CD4-positive, alpha-beta T cell treated with Interleukin-6 for 4 hours (primary cell): ENCODE measurements around the gene CPN2.

Source experiments
- DNase-seq: peaks from one replicate; pipeline ENCODE4 v3.0.0-alpha.2; 2020; ENCODE audit warnings: mixed read lengths

The CPN2 gene

DNA sequence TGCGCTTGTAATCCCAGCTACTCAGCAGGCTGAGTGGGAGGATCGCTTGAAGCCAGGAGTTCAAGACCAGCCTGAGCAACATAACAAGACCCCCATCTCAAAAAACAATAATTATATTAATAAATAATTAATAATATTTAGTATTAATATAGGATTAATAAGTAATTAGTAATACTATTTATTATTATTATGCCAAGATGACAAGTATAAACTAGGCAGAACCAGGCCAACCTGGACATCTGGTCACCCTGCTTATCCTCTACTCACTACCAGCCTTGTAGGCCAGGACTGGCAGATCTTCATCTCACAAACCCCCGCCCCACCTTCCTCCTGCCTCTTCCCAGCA lies 429 bp downstream of the CPN2 start:
- no peak for DNase-seq

DNA sequence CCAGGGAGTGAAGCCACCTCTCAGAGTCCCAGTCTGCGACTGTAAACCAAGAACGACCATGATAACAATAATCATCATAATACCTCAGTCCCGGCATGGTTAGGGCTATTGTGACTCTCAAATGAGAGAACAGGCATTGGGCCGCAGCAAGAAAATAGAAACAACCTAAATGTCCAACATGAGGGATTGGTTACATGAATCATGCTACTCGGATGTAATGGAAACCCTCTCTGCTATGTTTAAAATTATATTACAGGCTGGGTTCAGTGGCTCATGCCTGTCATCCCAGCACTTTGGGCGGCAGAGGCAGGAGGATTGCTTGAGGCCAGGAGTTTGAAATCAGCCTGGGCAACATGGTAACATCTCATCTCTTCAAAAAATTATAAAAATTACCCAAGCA lies 2.8 kb downstream of the CPN2 start:
- no peak for DNase-seq

DNA sequence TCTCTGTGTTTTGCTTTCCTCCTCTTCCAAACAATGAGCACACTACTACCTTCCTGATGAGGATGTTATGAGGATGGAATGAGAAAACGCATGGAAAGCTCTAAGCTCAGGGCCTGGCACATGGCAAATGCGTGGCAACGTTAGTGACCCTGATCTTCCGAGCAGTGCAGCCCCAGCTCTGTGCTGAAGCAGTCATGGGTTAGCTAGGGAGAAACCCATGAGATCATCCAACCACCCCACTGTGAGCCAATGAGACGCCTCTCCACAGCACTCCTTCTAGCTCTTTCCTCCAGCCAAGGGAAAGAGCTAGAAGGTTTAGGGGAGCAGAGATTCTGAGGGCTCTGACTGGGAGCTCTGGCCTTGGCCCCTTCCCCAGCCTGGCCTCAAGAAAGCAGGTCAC lies 4.5 kb downstream of the CPN2 start:
- DNase-seq, result no peak

DNA sequence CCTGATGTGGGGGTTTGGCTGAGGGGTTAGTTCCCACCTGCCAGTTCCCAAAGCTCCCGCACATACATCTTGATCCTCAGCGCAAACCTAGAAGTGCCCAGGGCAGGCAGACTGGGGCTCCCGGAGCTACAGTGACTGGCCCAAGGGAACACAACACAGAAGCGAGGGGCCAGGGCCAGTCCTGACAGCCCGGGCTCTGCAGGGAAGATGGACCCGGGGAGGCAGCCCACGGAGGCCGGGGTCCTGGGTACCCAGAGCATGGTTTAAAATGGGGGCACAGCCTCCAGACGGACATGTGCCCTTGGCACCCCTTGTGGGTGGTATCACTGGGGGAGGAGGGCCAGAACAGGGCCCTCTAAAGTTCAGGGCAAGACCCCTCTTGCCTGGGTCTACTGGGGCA lies 5.1 kb downstream of the CPN2 start:
- no peak for DNase-seq

DNA sequence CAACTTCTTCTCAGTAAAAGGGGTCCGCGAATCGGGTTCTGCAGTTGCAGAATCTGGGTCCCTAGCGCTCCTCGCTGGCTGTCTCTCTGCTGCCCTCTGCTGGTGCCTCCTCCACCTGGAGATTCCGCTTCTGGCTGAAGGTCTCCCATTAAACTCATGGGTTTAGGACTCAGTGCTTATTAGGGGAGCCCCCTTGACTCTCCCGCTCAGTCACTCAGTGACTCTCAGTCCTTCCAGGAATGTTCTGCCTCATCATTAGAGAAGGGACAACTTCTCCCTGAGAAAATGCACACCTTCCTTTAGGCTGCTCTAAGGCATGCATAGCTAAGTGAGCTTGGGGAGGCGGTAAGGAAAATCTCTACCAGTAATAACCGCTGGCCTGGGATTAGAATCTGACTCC lies 7.1 kb downstream of the CPN2 start:
- DNase-seq, result peak; percentile 81

DNA sequence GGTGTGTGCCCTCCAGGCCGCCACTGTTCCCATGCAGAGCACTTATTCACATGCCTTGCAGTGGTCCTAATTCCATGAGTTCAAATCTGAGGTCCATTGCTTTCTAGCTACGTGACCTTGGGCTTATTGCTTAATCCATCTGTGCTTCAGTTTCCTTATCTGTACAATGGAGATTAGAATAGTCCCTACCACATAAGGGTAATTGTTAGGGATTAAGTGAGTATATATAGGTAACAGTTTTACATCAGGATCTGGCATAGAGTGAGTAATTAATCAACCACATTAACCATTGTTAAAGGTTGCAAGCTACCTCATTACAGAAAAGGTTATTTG lies 7.6 kb downstream of the CPN2 start:
- DNase-seq, result no peak

DNA sequence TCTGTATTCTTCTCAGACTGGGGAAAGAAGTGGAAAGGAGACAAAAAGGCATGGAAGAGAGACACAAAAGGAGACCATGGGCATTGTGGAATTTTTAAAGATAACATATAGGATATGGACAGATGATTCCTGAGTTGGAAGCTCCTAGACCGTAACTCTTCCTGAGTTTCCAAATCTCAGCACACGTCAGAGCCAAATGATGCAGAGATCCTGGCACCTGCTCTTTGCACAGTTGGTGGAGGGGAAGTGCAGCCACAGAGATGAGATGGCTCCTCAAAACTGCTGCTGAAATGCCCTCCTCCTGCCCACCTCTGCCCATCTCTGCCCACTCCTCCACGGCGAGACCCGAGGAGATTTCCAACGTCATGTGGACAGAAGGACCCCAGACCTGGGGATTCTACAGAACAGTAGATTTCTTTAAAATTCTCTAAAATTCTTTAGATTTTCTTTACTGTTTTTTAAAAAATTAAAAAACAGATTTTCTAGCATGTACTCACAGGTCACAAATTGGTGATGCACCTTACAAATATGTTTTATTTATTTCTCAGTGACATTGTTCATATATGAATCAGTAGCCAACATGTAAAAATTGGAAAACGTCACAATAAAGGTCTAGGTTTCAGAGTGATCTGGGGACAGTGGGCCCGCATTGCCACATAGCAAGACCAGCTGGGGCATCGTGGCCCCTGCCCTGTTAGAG lies 8.1 kb downstream of the CPN2 start:
- DNase-seq, result no peak

DNA sequence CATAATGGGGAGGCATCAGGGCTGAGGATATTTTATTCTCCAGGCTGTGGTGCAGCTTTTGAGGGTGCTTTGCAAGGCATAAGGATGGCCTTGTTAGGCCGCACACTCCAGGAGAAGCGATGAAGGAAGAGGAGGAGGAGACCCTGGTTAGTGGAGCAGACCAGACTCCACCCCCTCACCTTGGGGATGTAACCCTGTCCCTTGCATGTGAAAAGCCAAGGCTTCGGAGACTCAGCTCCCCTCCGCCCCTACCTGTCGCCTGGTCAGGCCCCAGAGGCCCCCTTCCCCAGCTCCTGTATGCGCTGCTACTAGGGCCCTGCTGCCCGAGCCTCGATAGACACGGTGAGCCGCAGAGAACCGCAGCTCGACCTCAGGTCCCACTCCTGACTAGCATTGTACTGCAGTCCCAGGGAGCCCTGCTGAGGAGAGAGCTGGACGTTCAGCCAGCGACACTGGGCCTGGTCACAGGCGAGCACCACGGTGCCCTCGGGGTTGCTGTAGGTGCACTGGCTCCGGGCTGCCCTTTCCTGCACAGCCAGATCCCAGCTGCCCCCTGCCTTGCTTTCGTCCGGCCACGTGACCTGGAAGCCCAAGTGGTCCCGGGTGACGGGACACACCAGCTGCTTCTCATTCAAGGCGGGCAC lies 10.2 kb downstream of the CPN2 start:
- no peak for DNase-seq

DNA sequence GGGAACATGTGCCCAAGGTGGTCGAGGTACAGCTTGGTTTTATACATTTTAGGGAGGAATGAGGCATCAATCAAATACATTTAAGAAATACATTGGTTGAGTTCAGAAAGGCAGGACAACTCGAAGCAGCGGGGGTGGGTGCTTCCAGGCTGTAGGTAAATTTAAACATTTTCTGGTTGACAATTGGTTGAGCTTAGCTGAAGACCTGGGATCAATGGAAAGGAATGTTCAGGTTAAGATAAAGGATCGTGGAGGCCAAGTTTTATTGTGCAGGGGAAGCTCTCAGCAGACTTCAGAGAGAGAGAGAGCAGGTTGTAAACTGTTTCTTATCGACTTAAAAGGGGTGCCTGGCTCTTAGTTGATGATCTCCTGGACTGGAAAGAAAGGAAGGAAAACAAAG lies 11.3 kb downstream of the CPN2 start:
- no peak for DNase-seq

DNA sequence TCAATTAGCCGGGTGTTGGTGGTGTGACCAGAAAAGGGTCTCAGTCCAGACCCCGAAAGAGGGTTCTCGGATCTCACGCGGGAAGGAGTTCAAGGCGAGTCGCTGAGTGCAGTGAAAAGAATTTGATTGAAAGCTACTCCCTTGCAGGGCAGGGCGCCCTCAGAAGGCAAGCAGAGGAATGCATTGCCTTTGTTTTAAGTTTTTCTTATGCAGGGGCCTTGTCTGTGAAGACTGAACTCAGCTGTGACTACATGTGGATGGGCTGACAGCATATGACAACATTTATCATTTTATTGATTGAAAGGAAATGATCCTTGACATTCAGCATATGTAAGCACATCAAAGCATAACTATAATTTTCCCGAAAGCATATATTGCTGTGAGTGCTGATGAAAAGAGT lies 11.8 kb downstream of the CPN2 start:
- no peak for DNase-seq

DNA sequence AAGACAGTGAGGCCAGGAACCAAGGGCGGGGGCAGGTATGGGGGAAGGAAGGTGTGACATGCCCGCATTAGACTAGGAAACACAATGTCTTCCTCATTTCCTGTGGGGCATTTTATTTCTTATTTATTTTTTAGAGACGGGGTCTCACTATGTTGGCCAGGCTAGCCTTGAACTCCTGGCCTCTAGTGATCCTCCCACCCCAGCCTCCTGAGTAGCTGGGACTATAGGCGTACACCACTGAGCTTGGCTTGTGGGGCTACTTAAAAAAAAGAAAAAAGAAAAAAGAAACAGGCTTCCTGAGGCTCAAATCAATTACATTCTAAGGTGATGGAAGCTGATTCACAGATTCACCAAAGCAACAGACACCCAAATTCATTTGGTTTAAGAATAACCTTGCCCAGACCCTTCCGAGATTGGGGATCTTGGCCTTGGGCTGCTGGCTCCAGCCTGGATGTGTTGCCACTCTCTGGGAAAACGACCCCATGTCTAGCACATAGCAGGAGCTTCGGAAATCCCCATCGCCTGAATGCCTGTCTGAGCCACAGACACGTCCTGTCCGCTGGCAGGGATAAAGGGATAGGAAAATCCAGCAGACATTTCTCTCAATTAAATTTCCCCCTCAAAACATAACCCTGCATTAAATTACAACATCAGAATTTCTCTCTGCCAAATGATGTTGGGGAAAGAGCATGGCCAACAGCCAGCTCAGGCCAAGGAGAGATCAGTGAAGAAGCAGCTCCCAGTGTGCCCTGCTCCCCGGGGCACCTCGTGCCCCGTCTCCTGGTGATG lies 13.0 kb downstream of the CPN2 start:
- no peak for DNase-seq

DNA sequence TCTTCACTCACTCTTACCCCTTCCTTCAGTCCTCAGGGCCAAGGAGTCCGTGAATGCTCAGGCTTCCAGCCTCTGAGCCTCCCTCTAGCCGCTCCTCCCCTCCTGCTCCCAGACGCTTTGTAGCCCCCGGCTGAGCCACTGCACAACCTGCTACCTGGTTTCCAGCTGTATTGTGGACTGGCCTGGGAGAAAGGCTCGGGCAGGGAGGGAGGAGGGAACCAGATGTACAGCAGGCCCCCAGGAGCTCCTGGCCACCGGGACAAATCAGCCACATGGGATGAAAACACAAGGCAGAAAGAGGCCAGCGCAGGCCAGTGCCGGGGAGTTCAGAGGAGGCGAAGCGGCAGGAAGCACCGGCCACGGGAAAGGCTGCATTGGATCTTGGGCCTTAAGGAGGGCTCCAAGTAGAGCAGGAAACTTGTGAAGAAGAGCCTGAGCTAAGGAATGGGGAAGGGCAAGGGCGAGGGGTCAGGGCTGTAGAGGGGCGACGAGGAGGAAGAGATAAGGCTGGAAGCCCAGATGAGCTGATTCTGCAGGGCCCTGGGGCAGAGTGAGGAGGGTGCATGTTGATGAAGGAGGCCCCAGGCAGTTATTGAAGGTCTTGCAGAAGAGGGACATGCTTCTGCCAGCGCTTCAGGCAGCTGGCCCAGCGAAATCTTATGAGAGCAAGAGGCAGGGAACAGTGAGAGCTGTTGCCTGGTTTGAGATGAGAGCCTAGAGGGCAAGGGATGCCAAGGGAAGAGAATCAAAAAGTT lies 14.3 kb downstream of the CPN2 start:
- no peak for DNase-seq

DNA sequence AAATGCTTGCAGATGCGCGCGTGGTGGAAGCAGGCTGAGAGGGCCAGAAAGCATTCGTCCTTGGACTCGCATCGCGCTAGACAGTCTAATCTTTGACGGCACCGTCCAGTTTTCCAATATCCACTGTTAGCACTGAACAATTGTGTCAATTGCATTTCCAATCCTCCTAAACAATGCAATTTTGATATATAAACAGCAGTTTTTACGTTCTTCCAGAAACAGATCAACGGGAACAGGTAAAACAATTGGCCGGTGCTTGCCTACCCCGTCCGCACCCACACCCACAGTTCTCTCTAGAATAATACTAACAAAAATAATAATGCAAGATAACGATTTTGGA lies 17.2 kb downstream of the CPN2 start:
- DNase-seq, result no peak

DNA sequence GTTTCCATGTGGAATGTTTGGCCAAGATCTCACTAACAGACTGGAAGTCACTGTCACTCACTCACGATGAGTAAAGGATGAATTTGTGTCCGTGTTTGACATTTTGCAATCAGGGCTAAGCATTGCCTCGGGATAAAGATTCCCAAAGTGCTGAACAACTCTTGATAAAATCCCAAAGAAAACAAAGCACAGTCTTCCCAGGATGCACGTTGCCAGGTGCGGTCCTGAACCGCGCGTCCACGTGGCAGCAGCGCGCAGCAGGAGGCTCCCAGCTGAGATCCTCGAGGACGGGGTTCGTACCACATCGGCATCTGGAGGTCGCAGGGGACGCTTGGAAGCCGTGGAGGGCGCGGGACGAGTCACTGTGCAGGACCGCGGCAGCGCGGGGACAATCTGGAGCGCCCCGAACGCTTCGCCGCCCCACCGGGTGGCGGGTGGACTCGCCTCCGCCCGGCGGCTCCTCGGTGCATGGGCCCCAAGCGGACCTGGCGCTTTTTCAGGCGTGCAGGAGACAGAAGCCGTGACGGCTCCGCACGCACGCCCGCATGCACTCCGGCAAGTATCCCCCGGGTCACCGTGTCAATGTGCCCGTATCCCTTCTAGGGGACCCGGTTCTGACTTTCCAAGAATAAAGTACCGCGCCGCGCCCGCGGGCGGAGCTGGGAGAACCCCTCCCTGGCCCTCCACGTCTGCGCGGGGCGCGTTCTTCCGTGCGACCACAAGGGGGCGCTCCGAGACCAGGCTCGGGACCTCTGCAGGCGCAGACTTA lies 17.7 kb downstream of the CPN2 start:
- peak; percentile 89 for DNase-seq

DNA sequence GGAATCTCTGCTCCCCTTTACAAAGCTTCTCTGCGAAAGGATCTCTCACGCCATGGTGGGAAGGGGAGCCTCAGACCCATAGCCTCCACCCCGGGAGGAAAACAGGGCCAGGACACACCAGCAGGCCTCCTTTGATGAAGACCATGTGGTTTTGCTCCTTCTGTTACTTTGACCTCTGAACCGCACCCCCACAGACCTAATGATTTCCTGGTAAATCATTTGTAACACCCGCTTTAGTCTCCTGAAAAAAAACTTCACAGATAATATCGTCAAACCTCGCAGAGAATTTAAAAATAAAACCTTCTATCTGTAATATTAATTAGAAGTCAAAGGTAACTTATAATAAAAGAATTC lies 18.3 kb downstream of the CPN2 start:
- no peak for DNase-seq

DNA sequence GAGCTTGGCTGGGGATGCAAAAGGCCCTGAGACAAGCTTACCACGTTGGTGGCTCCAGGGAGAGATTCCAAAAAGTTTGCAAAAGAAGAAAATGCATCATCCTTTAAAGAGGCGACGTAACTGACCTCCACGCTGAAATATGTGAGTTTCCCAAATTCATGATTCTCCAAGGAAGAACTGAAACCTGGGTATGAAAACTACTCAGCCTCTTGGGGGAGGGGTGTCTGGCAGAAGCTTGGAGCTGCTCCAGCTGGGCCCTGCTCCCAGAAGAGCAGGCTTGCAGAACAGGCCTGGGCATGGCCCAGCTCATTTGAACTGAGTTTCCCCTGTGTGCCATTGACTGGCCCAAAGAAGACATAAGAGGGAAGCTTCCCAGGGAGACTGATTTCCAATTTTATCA lies 20.5 kb downstream of the CPN2 start:
- DNase-seq, result no peak

DNA sequence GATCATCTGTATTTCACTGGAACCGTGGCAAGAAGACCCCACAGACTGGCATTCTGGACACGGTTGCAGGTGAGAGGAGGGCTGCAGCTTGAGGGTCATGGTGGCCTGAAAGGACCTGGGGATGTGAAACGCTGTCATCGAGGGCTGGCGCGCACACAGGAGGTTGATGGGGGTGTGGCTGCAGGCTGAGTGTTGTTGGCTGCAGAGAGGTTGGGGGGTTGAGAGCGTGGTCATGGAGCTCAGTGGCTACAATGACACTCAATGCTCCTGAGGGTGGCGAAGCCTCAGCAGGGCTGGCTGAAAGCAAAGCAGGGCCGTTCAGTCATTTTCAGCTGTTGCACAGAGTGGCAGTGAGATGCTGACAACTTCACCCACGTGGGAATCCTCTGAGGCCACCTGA lies 21.0 kb downstream of the CPN2 start:
- DNase-seq, result no peak

DNA sequence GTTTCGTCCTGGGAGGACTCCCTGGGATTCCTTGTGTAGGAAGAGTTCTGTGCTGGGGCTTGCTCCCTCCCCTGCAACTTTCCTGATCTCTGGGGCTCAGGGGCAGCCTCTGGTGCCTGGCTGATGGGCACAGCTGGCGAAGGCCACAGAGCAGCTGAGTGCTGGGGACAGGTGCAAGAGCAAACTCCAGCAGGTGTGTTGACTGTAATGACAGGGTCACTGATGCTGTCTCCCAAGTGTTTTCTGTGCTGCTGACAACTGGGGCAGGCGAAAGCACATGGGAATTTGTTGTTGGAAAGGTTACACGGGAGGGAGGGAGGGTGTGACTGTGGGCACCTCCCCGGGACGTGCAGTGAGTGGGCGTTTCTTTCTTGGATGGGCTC lies 21.6 kb downstream of the CPN2 start:
- DNase-seq, result no peak

DNA sequence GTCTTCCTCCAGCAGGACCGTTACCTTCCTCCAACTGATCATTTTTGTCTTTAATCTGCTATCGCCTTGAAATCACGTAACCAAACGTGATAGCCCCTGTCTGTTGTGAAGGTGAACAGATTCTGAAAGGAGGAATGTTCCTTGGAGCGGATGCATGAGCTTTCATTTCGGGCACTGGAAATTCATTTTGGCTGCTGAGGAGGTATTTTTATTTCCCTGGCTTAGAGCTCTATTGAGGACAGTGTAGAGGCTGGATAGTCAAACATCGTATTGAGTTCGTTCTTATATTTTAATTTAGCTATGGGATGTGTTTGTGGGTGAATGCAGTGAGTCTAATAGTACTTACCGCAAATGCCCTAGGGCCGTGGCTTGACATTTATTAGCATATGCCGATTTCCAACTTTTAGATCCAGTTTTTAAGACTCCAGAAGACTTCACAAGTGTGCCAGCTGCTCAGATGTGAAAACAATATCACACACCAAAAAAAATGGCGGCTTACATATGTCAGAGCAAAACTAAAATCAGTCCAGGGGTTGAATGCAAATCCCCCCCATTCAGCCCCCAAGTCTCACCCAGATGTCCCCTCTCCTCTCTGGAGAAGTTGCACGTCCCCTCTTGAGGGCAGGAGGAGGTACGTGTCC lies 22.1 kb downstream of the CPN2 start:
- DNase-seq, result no peak

DNA sequence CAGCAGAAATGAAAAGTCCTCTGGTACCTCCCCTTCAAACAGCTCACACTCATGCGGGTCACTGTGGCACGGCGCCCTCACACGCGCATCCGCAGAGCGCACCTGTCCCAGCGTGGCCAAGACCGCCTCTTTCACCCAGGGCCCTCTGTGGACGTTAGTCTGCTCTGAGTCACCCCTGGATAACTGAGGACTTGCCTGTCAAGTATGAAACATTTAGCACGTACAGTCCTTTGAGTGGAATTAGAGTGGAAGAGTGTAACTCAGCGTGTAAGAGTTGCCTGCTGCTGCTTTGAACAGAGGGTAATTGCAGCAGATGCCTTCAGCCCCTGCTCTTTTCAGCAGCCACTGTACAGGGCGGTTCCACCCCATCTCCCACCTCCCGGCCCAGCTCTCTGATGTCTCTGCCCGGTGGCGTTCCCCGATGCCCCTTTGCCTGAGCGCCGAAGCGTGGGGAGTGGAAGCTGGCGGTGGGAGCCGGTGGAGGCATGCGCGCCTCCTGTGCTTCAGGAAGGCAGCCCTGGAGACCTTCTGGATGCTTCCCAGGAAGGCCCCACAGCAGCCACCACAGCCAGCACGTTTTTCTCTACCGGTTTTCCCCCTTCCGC lies 23.0 kb downstream of the CPN2 start:
- no peak for DNase-seq

DNA sequence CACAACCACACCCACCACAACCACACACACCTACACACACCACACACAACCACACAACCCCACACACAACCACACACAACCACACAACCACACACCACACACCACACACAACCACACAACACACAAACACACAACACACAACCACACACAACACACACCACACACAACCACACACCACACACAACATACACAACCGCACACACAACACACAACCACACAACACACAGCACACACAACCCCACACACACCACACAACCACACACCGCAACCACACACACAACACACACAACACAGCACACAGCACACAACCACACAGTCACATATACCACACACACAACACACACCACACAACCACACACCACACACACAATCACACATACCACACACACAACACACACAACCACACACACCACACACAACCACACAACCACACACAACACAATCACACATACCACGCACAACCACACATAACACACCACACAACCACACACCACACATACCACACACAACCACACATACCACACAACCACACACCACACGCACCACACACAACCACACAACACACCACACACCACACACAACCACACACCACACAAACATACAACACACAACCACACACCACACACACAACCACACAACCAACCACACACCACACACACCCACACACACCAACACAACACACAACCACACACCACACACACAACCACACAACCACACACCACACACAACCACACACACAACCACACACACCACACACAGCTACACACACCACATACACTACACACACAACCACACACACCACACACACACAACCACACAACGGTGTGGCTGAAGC lies 23.7 kb downstream of the CPN2 start:
- no peak for DNase-seq

DNA sequence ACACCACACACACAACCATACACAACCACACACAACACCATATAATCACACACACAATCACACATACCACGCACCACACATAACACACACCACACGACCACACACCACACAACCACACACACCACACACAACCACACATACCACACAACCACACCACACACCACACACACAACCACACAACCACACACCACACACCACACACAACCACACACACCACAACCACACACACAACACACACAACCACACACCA lies 24.2 kb downstream of the CPN2 start:
- no peak for DNase-seq
